Stromal cell of bone marrow (primary cell): ENCODE results near the gene NEDD9.

Source experiments
- DNase-seq: peaks from one replicate; pipeline ENCODE4 v3.0.0-alpha.2; 2012; ENCODE audit warnings: low read depth

NEDD9 gene

GRCh38 chr6:11177271-11177670 is 55.2 kb downstream of the NEDD9 start:
- no peak for DNase-seq

GRCh38 chr6:11174242-11174611 is 58.2 kb downstream of the NEDD9 start:
- no peak for DNase-seq

GRCh38 chr6:11172501-11173327 is 59.8 kb downstream of the NEDD9 start:
- no peak for DNase-seq

GRCh38 chr6:11171952-11172351 is 60.5 kb downstream of the NEDD9 start:
- no peak for DNase-seq

GRCh38 chr6:11168091-11168635 is 64.3 kb downstream of the NEDD9 start:
- no peak for DNase-seq

- no peak for DNase-seq
Observed at GRCh38 chr6:11166948-11167347, 65.5 kb downstream of the NEDD9 start.

GRCh38 chr6:11164717-11165646 is 67.5 kb downstream of the NEDD9 start:
- DNase-seq: no peak

GRCh38 chr6:11163932-11164331 is 68.5 kb downstream of the NEDD9 start:
- no peak for DNase-seq

GRCh38 chr6:11162262-11162661 is 70.2 kb downstream of the NEDD9 start:
- DNase-seq: no peak

GRCh38 chr6:11161031-11161956 is 71.2 kb downstream of the NEDD9 start:
- no peak for DNase-seq

- DNase-seq: no peak
Observed at GRCh38 chr6:11160199-11160598, 72.3 kb downstream of the NEDD9 start.

GRCh38 chr6:11155589-11155988 is 76.9 kb downstream of the NEDD9 start:
- DNase-seq: no peak

- DNase-seq: no peak
Observed at GRCh38 chr6:11153447-11153846, 79.0 kb downstream of the NEDD9 start.

GRCh38 chr6:11152581-11152980 is 79.9 kb downstream of the NEDD9 start:
- no peak for DNase-seq

GRCh38 chr6:11151488-11151887 is 81.0 kb downstream of the NEDD9 start:
- DNase-seq: no peak

- DNase-seq: no peak
Observed at GRCh38 chr6:11149551-11149950, 82.9 kb downstream of the NEDD9 start.

GRCh38 chr6:11146117-11146826 is 86.2 kb downstream of the NEDD9 start:
- DNase-seq: no peak

GRCh38 chr6:11144393-11144851 is 88.0 kb downstream of the NEDD9 start:
- DNase-seq: peak; percentile 50

GRCh38 chr6:11143394-11144371 is 88.8 kb downstream of the NEDD9 start:
- DNase-seq: peak; percentile 71
